Epithelial cell of alveolus of lung (primary cell): ENCODE data around the gene CLDN24. TPM values are rescaled to one million over a fixed set of nuclear protein-coding genes. Genes with fewer than 3 reads are reported as not detected.

Experiments
- total RNA-seq: library from RNA; depleted of rRNA; stranded (reverse); fragments of >200 nt; gene quantifications from 2 replicates; pipeline ENCODE4 v1.2.1, GENCODE V29; 2015

Gene CLDN24
- not detected in 2 replicates for total RNA-seq

GRCh38 chr4:183322326-183322725 lies at the start of gene CLDN24:
TSS of gene CLDN24 (minus strand) at chr4:183322426. CDS start at chr4:183322426, 0 bp downstream.

GRCh38 chr4:183320211-183321059 lies 1.8 kb downstream of the CLDN24 start, which contains the start of gene CLDN22:
TSS of gene CLDN22 (minus strand) at chr4:183320276. CDS start at chr4:183320218, 58 bp downstream.

Other genes starting within 250 kb of the CLDN24 start
- 11.7 and 13.6 TPM in 2 replicates for gene WWC2, start 223.2 kb downstream of the CLDN24 start, total RNA-seq
- not detected in 2 replicates for gene CLDN22, start 2.1 kb downstream of the CLDN24 start, total RNA-seq
- 11.2 and 19.8 TPM in 2 replicates for gene CDKN2AIP, start 122.2 kb upstream of the CLDN24 start, total RNA-seq
- gene ING2, start 182.6 kb upstream of the CLDN24 start, total RNA-seq = 11.5 and 15.0 TPM in 2 replicates